IMR-90 (cell line): ENCODE data around the gene CAMK2B. TPM values are rescaled to one million over a fixed set of nuclear protein-coding genes. Genes with fewer than 3 reads are reported as not detected.

Source experiments
- ATAC-seq: fragments of 200-7000 bp; cut with Tn5 transposase; 2 replicates; pipeline ENCODE4 v1.9.1; 2020; ENCODE audit warnings: low read depth, mild to moderate bottlenecking, moderate library complexity
- BruUV-seq: library from RNA; stranded (reverse); fragments of 400-500 nt; replicated peaks from 2 replicates; lab custom pipeline; 2021; lab: Mats Ljungman, UMichigan
- CTCF ChIA-PET: fragments of 300-600 bp; formaldehyde crosslinking; extraction: SDS; loops from one replicate; lab custom pipeline; 2021; ENCODE audit warnings: antibody characterized with exemption; lab: Yijun Ruan, JAX
- POLR2A ChIA-PET: fragments of 300-600 bp; sonication (Branson Sonifier 250); formaldehyde crosslinking; loops from one replicate; lab custom pipeline; 2022; ENCODE audit warnings: antibody characterized with exemption; ENCODE audit not compliant: unreplicated experiment; lab: Charles Lee
- DNase-seq: peaks from one replicate; pipeline ENCODE4 v3.0.0; 2013
- H2AFZ ChIP-seq: replicated peaks from 2 replicates; pipeline ENCODE3; 2013; ENCODE audit warnings: low read length, mild to moderate bottlenecking; ENCODE audit not compliant: poor library complexity
- H2AK5ac ChIP-seq: 2 replicates; pipeline ENCODE4 v1.6.1; 2013; ENCODE audit warnings: low read depth, low read length, inconsistent platforms
- H2AK9ac ChIP-seq: replicated peaks from 2 replicates; pipeline ENCODE3; 2013; ENCODE audit warnings: mild to moderate bottlenecking, low read depth, low read length, moderate library complexity; ENCODE audit not compliant: poor library complexity
- H2BK120ac ChIP-seq: 2 replicates; pipeline ENCODE4 v1.6.1; 2013; ENCODE audit warnings: low read depth, low read length, inconsistent platforms
- H2BK15ac ChIP-seq: 3 replicates; pipeline ENCODE4 v1.6.1; 2013; ENCODE audit warnings: low read depth, low read length, inconsistent platforms
- H2BK20ac ChIP-seq: 2 replicates; pipeline ENCODE4 v1.6.1; 2013; ENCODE audit warnings: low read depth, mild to moderate bottlenecking, inconsistent platforms, low read length, moderate library complexity
- H2BK5ac ChIP-seq: 2 replicates; pipeline ENCODE4 v1.6.1; 2013; ENCODE audit warnings: mild to moderate bottlenecking, low read depth, low read length, inconsistent platforms; ENCODE audit not compliant: poor library complexity, severe bottlenecking
- H3K14ac ChIP-seq: replicated peaks from 2 replicates; pipeline ENCODE4 v1.6.1; 2013; ENCODE audit warnings: low read depth, low read length, inconsistent platforms
- H3K18ac ChIP-seq: 2 replicates; pipeline ENCODE4 v1.6.1; 2013; ENCODE audit warnings: low read depth, low read length, control low read depth
- H3K23ac ChIP-seq: 2 replicates; pipeline ENCODE4 v1.6.1; 2013; ENCODE audit warnings: low read depth, low read length, inconsistent platforms
- H3K27ac ChIP-seq: 2 replicates; pipeline ENCODE4 v1.5.1; 2013; ENCODE audit warnings: mild to moderate bottlenecking, control low read depth, low read length; ENCODE audit not compliant: insufficient read depth
- H3K27me3 ChIP-seq: 2 replicates; pipeline ENCODE4 v1.6.1; 2013; ENCODE audit warnings: low read length; ENCODE audit not compliant: control insufficient read depth, insufficient read depth
- H3K36me3 ChIP-seq: 2 replicates; pipeline ENCODE4 v1.6.1; 2013; ENCODE audit warnings: low read length, mixed read lengths; ENCODE audit not compliant: control insufficient read depth, insufficient read depth
- H3K4ac ChIP-seq: 2 replicates; pipeline ENCODE4 v1.6.1; 2013; ENCODE audit warnings: low read depth, low read length, inconsistent platforms
- H3K4me1 ChIP-seq: 2 replicates; pipeline ENCODE4 v1.6.1; 2013; ENCODE audit warnings: low read length, mixed read lengths; ENCODE audit not compliant: control insufficient read depth, insufficient read depth
- H3K4me2 ChIP-seq: 2 replicates; pipeline ENCODE4 v1.6.1; 2013; ENCODE audit warnings: low read depth, mild to moderate bottlenecking, control low read depth, low read length, moderate library complexity
- H3K4me3 ChIP-seq: 2 replicates; pipeline ENCODE4 v1.5.1; 2013; ENCODE audit warnings: low read depth, mild to moderate bottlenecking, control low read depth, low read length, moderate library complexity; ENCODE audit not compliant: insufficient read depth
- H3K56ac ChIP-seq: 2 replicates; pipeline ENCODE4 v1.6.1; 2013; ENCODE audit warnings: low read length, inconsistent platforms; ENCODE audit not compliant: insufficient read depth; ENCODE audit errors: extremely low read depth
- H3K79me1 ChIP-seq, 2 experiments: 2 replicates each; pipeline ENCODE4 v1.6.1; 2013; ENCODE audit warnings: low read length in 2 of 2, inconsistent platforms in 1 of 2, low read depth in 1 of 2
- H3K9ac ChIP-seq: 2 replicates; pipeline ENCODE4 v1.6.1; 2013; ENCODE audit warnings: low read depth, low read length, control low read depth
- H3K9me1 ChIP-seq: 2 replicates; pipeline ENCODE4 v1.6.1; 2013; ENCODE audit warnings: low read length, inconsistent platforms; ENCODE audit not compliant: insufficient read depth
- H3K9me3 ChIP-seq: 2 replicates; pipeline ENCODE4 v1.6.1; 2013; ENCODE audit warnings: low read length; ENCODE audit not compliant: control insufficient read depth, insufficient read depth
- H4K20me1 ChIP-seq: 2 replicates; pipeline ENCODE4 v1.6.1; 2013; ENCODE audit warnings: low read length, inconsistent platforms; ENCODE audit not compliant: insufficient read depth
- H4K5ac ChIP-seq: 2 replicates; pipeline ENCODE4 v1.6.1; 2013; ENCODE audit warnings: mild to moderate bottlenecking, low read depth, low read length, control low read depth
- H4K8ac ChIP-seq, 2 experiments: 2 replicates each; pipeline ENCODE4 v1.6.1; 2013; ENCODE audit warnings: low read depth in 2 of 2, low read length in 2 of 2, control low read depth in 1 of 2, inconsistent platforms in 1 of 2
- H4K91ac ChIP-seq: 2 replicates; pipeline ENCODE4 v1.6.1; 2013; ENCODE audit warnings: low read depth, low read length, inconsistent platforms; ENCODE audit not compliant: insufficient read depth
- CEBPB ChIP-seq: IDR thresholded peaks from 2 replicates; pipeline ENCODE4 v1.6.1; 2012; ENCODE audit warnings: low read depth, low read length, improper control_type of control experiment
- CHD1 ChIP-seq: IDR thresholded peaks from 2 replicates; pipeline ENCODE4 v1.6.1; 2012; ENCODE audit warnings: low read depth, low read length, improper control_type of control experiment
- FOS ChIP-seq: fragments of 150-350 bp; IDR thresholded peaks from 2 replicates; pipeline ENCODE4 v1.6.1; 2016; ENCODE audit warnings: low read depth, low read length
- MAFK ChIP-seq: IDR thresholded peaks from 2 replicates; pipeline ENCODE4 v1.6.1; 2012; ENCODE audit warnings: low read depth, low read length, improper control_type of control experiment
- MAZ ChIP-seq: IDR thresholded peaks from 2 replicates; pipeline ENCODE4 v1.6.1; 2012; ENCODE audit warnings: low read depth, mild to moderate bottlenecking, low read length, improper control_type of control experiment, moderate library complexity, borderline replicate concordance
- MXI1 ChIP-seq: IDR thresholded peaks from 2 replicates; pipeline ENCODE4 v1.6.1; 2012; ENCODE audit warnings: low read depth, mild to moderate bottlenecking, low read length, moderate library complexity, borderline replicate concordance
- NFE2L2 ChIP-seq: fragments of 150-350 bp; IDR thresholded peaks from 2 replicates; pipeline ENCODE4 v1.6.1; 2016; ENCODE audit warnings: low read depth, mild to moderate bottlenecking, low read length
- POLR2A ChIP-seq: IDR thresholded peaks from 2 replicates; pipeline ENCODE4 v1.6.1; 2012; ENCODE audit warnings: mild to moderate bottlenecking, low read depth, low read length
- RAD21 ChIP-seq: IDR thresholded peaks from 2 replicates; pipeline ENCODE4 v1.6.1; 2012; ENCODE audit warnings: low read length, improper control_type of control experiment
- RFX5 ChIP-seq: IDR thresholded peaks from 2 replicates; pipeline ENCODE4 v1.8.0; 2012; ENCODE audit warnings: low read depth, mild to moderate bottlenecking, low read length, moderate library complexity
- SMC3 ChIP-seq: fragments of 150-350 bp; IDR thresholded peaks from 2 replicates; pipeline ENCODE4 v1.6.1; 2016; ENCODE audit warnings: low read depth, mild to moderate bottlenecking, antibody characterized with exemption, low read length, moderate library complexity
- USF2 ChIP-seq: fragments of 150-350 bp; IDR thresholded peaks from 2 replicates; pipeline ENCODE4 v1.6.1; 2017; ENCODE audit warnings: mild to moderate bottlenecking, antibody characterized with exemption, low read length, low read depth
- WGBS, 2 experiments: methylation state at CpG; one replicate each; pipeline versions ENCODE4 v1.1.5 to v1.1.7; 2013; ENCODE audit warnings: missing lambda C conversion rate in 2 of 2; ENCODE audit not compliant: insufficient read length in 1 of 2; ENCODE audit errors: extremely low coverage in 2 of 2; 5-methylcytosine and 5-hydroxymethylcytosine counted together
- dilution Hi-C: fragments of 300-500 bp; cut with HindIII; formaldehyde crosslinking; loops from one replicate; pipeline ENCODE4 v1.14.3; 2018; ENCODE audit warnings: low sequenced_read_pairs; ENCODE audit not compliant: unreplicated experiment
- in situ Hi-C: fragments of 300-500 bp; cut with MboI; formaldehyde crosslinking; loops from 3 replicates; pipeline ENCODE4 v1.14.3; 2019; ENCODE audit warnings: low sequenced_read_pairs, inconsistent platforms, mixed read lengths
- intact Hi-C: fragments of 100-400 bp; cut with micrococcal nuclease; formaldehyde crosslinking; loops from 2 replicates; pipeline ENCODE4 v1.10.0; 2022
- polyA plus RNA-seq, 3 experiments: library from polyadenylated mRNA; depleted of rRNA; stranded (reverse); fragments of >200 nt; gene quantifications; 2 replicates each; pipeline ENCODE4 v1.2.3, GENCODE V29; 2012; ENCODE audit warnings: low replicate concordance in 1 of 3
- total RNA-seq: library from RNA; depleted of rRNA; stranded (reverse); fragments of >200 nt; gene quantifications from 2 replicates; pipeline ENCODE4 v1.2.3, GENCODE V29; 2012

CAMK2B gene
- total and polyA plus RNA-seq, 2 of the 4 experiments (the other 2 are of a cell fraction), result 0.18 to 0.36 TPM

GRCh38 chr7:44335184-44335583 lies 9.8 kb upstream of the CAMK2B start:
- BruUV-seq, result no TSS peak
- H3K4me1 ChIP-seq, result no peaks in the 10 kb centered on the region
- no peaks in the 10 kb centered on the region for H3K9me1 ChIP-seq
- no peak overlapping the region for H3K9ac ChIP-seq
- TF ChIP-seq POLR2A (no peak), CEBPB (no peak), MXI1 (no peak), FOS (no peak), RAD21 (no peak), NFE2L2 (no peak), RFX5 (no peak), MAFK (no peak), CHD1 (no peak), MAZ (no peak), SMC3 (no peak), USF2 (no peak)
- POLR2A ChIA-PET, result no interaction called here
- H2AK5ac ChIP-seq, result no peak overlapping the region
- peaks cover 19% of the 10 kb centered on the region for H3K27me3 ChIP-seq
- 89% methylated on average over 3 of the region's 4 CpGs; no CpG with 5 or more reads in 1 of the 2 experiments for WGBS, 2 experiments
- H2BK20ac ChIP-seq, result no peak overlapping the region
- peaks cover 3% of the 10 kb centered on the region for H3K9me3 ChIP-seq
- H3K27ac ChIP-seq, result no peak overlapping the region
- dilution Hi-C loops (no loop called here), intact Hi-C loops (no loop called here), in situ Hi-C loops (no loop called here)
- no peak overlapping the region for H3K4me3 ChIP-seq
- H3K56ac ChIP-seq, result no peak overlapping the region
- DNase-seq, result no peak
- H2BK15ac ChIP-seq, result no peak overlapping the region
- no peak overlapping the region for H4K8ac ChIP-seq
- H3K4ac ChIP-seq, result no peak overlapping the region
- H4K91ac ChIP-seq, result no peak overlapping the region
- no peaks in the 10 kb centered on the region for H4K20me1 ChIP-seq
- H3K79me1 ChIP-seq, result no peaks in the 10 kb centered on the region
- no peak overlapping the region for H3K4me2 ChIP-seq
- no peak for ATAC-seq
- no peak overlapping the region for H2BK120ac ChIP-seq
- H3K23ac ChIP-seq, result no peak overlapping the region
- H2AK9ac ChIP-seq, result no peak overlapping the region
- no peak overlapping the region for H3K14ac ChIP-seq
- no peak overlapping the region for H4K5ac ChIP-seq
- no peaks in the 10 kb centered on the region for H3K36me3 ChIP-seq
- H2AFZ ChIP-seq, result no peak overlapping the region
- H3K18ac ChIP-seq, result no peak overlapping the region
- no peak overlapping the region for H2BK5ac ChIP-seq
- CTCF ChIA-PET, result no interaction called here
